HepG2 (cell line): ENCODE measurements around the gene TECPR1. TPM values are rescaled to one million over a fixed set of nuclear protein-coding genes. Genes with fewer than 3 reads are reported as not detected.
A peak's percentile ranks its signal among the peaks of the same experiment; 100 is the strongest.

Experiments used
- CHD2 ChIP-seq: IDR thresholded peaks from 2 replicates; pipeline ENCODE4 v1.6.1; 2011; ENCODE audit warnings: low read depth, low read length, improper control_type of control experiment
- E2F2 ChIP-seq: sonication (generic); formaldehyde crosslinking; IDR thresholded peaks from 2 replicates; pipeline ENCODE4 v1.4.0; 2020; ENCODE audit warnings: missing genetic modification reagents, borderline replicate concordance
- FOXA3 ChIP-seq: IDR thresholded peaks from 2 replicates; pipeline ENCODE4 v1.6.1; 2016; ENCODE audit warnings: missing genetic modification reagents, missing compliant biosample characterization
- IRF2 ChIP-seq: IDR thresholded peaks from 2 replicates; pipeline ENCODE4 v1.6.1; 2018; ENCODE audit warnings: missing genetic modification reagents, missing compliant biosample characterization
- KIAA2018 ChIP-seq: sonication (generic); formaldehyde crosslinking; IDR thresholded peaks from 2 replicates; pipeline ENCODE4 v1.5.0; 2020; ENCODE audit warnings: mild to moderate bottlenecking, missing genetic modification reagents, borderline replicate concordance
- MLX ChIP-seq: IDR thresholded peaks from 2 replicates; pipeline ENCODE4 v1.6.1; 2016
- NRL ChIP-seq: sonication (generic); formaldehyde crosslinking; IDR thresholded peaks from 2 replicates; pipeline ENCODE4 v1.5.0; 2020; ENCODE audit warnings: missing genetic modification reagents, mild to moderate bottlenecking, moderate library complexity, borderline replicate concordance
- PAX8 ChIP-seq: sonication (generic); formaldehyde crosslinking; IDR thresholded peaks from 2 replicates; pipeline ENCODE4 v1.8.0; 2022; ENCODE audit warnings: mild to moderate bottlenecking, missing genetic modification reagents, borderline replicate concordance
- SOX5 ChIP-seq: IDR thresholded peaks from 2 replicates; pipeline ENCODE4 v1.6.1; 2016; ENCODE audit warnings: borderline replicate concordance
- ZNF567 ChIP-seq: sonication (generic); formaldehyde crosslinking; IDR thresholded peaks from 2 replicates; pipeline ENCODE4 v1.8.1; 2023; ENCODE audit warnings: mild to moderate bottlenecking, missing genetic modification reagents, borderline replicate concordance
- ZNF577 ChIP-seq: sonication (generic); formaldehyde crosslinking; IDR thresholded peaks from 2 replicates; pipeline ENCODE4 v1.4.0; 2020; ENCODE audit warnings: mild to moderate bottlenecking, low read depth, missing genetic modification reagents, borderline replicate concordance
- ZNF770 ChIP-seq: sonication (generic); formaldehyde crosslinking; IDR thresholded peaks from 2 replicates; pipeline ENCODE4 v1.5.0; 2020; ENCODE audit warnings: mild to moderate bottlenecking, missing genetic modification reagents
- ZXDC ChIP-seq: sonication (generic); formaldehyde crosslinking; IDR thresholded peaks from 2 replicates; pipeline ENCODE4 v1.5.0; 2020; ENCODE audit warnings: mild to moderate bottlenecking, missing genetic modification reagents
- polyA plus RNA-seq, 8 experiments: library from polyadenylated mRNA; depleted of rRNA in 3 of 8; stranded (reverse) in 7 of 8; unstranded in 1 of 8; fragments of >200 nt; fragmentation: Illumina TruSeq in 4 of 8; extraction: Trizol in 4 of 8; gene quantifications; 2 replicates each; pipeline versions ENCODE4 v1.2.1 to v1.2.3, GENCODE V29; 2011 to 2016; ENCODE audit warnings: low read depth in 4 of 8, missing spikeins in 1 of 8, mixed read lengths in 1 of 8; ENCODE audit not compliant: insufficient read depth in 1 of 8
- total RNA-seq, 5 experiments: library from RNA; depleted of rRNA; stranded (reverse); fragments of >200 nt; fragmentation: Illumina TruSeq; extraction: Trizol; gene quantifications; 2 replicates each; pipeline ENCODE4 v1.2.3, GENCODE V29; 2016; ENCODE audit warnings: low read depth in 1 of 5

The TECPR1 gene
- total and polyA plus RNA-seq, 2 of the 13 experiments (the other 11 are each of a cell fraction or from before 2014, with no cell fraction given) = 2.3 to 6.3 TPM

- TF ChIP-seq ZXDC (CRISPR knock-in tag) (no peak), FOXA3 (CRISPR knock-in tag) (peak; percentile 96), SOX5 (CRISPR knock-in tag) (peak; percentile 64; the same call in 1 of the 2 replicates), CHD2 (no peak), KIAA2018 (CRISPR knock-in tag) (no peak), E2F2 (CRISPR knock-in tag) (no peak), ZNF770 (CRISPR knock-in tag) (peak; percentile 67; the same call in 1 of the 2 replicates), PAX8 (CRISPR knock-in tag) (no peak), NRL (CRISPR knock-in tag) (no peak), ZNF577 (CRISPR knock-in tag) (no peak), ZNF567 (no peak), MLX (CRISPR knock-in tag) (peak; percentile 87), IRF2 (CRISPR knock-in tag) (peak; percentile 89)
These were observed 48.8 kb upstream of the TECPR1 start (continued) for GRCh38 chr7:98300595-98301372.
